ENCODE results near the gene ZNF438. TPM values are rescaled to one million over a fixed set of nuclear protein-coding genes. Genes with fewer than 3 reads are reported as not detected.
A peak's percentile ranks its signal among the peaks of the same experiment; 100 is the strongest.

Gene ZNF438
- total and polyA plus RNA-seq, 2 of the 13 experiments (the other 11 are each of a cell fraction or from before 2014, with no cell fraction given) = 0.75 to 0.83 TPM

DNA sequence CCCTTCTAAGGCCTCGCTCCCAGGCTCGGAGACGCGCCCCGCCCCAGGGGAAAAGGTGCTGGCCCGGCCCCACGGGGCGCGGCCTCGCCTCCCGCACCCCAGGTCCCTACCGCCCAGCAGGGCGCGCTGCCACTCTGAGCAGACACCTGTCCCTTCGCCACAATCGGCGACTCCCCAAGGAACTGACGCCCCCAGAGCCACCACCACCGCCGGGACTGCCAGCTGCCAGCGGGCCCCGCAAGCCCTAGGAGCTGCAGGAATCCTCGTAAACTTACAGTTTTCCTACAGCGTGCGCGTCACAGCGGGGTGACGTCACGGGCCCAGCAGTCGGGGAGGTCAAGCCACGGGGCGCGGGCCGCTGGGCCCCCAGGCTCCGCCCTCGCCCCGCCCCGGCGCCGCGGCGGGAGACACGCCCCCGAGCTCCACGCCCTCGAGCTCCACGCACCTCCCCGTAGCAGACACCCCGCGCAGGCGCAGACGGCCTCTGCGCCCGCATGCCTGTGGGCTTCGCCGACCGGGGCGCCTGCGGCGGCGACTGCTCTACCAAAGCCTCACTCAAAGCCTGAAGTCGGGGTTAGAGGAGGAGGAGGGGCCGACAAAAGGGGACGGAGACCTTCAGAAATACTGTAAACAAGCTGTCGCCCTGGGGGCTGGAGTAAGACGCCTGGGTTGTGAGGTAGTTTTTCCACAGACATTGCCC lies at the start of gene ZNF438 (continued):
- TF ChIP-seq PHF20 (CRISPR knock-in tag; IDR thresholded peaks at IDR 0.05) (peak; percentile 59; the same call in 1 of the 2 replicates), ZFAT (CRISPR knock-in tag; conservative IDR thresholded peaks at IDR 0.05) (0 out of 2 replicates have a peak, but pooled peaks have one; percentile 68), GATAD1 (CRISPR knock-in tag; IDR thresholded peaks at IDR 0.05) (0 out of 2 replicates have a peak, but pooled peaks have one; percentile 8), ZNF354B (CRISPR knock-in tag; IDR thresholded peaks at IDR 0.05) (no peak), ZNF292 (CRISPR knock-in tag; IDR thresholded peaks at IDR 0.05; ENCODE audit: borderline replicate concordance, low read depth) (no peak), NR3C1 (CRISPR knock-in tag; IDR thresholded peaks at IDR 0.05) (no peak), ZNF296 (CRISPR knock-in tag; conservative IDR thresholded peaks at IDR 0.05) (no peak), CHD2 (IDR thresholded peaks at IDR 0.05; ENCODE audit: low read depth, low read length) (no peak), YY1 (IDR thresholded peaks at IDR 0.05; ENCODE audit: insufficient read depth, insufficient replicate concordance, low read depth, low read length) (peak; percentile 36), RARG (CRISPR knock-in tag; IDR thresholded peaks at IDR 0.05; ENCODE audit: low read depth) (no peak), TAF15 (IDR thresholded peaks at IDR 0.05; ENCODE audit: low read depth, low read length, poor library complexity, severe bottlenecking) (no peak), MATR3 (CRISPR knock-in tag; IDR thresholded peaks at IDR 0.05) (no peak), KDM1A (CRISPR knock-in tag; IDR thresholded peaks at IDR 0.05) (no peak), ZNF44 (CRISPR knock-in tag; IDR thresholded peaks at IDR 0.05) (no peak), ZBTB20 (CRISPR knock-in tag; IDR thresholded peaks at IDR 0.05; ENCODE audit: borderline replicate concordance, low read depth) (no peak), ZNF510 (CRISPR knock-in tag; IDR thresholded peaks at IDR 0.05; ENCODE audit: low read depth) (0 out of 2 replicates have a peak, but pooled peaks have one; percentile 73), ZC3H4 (CRISPR knock-in tag; IDR thresholded peaks at IDR 0.05; ENCODE audit: borderline replicate concordance) (no peak), RFXANK (CRISPR knock-in tag; IDR thresholded peaks at IDR 0.05) (no peak; the same call in 1 of the 2 replicates), NPAS2 (CRISPR knock-in tag; IDR thresholded peaks at IDR 0.05; ENCODE audit: borderline replicate concordance) (no peak)
- TF ChIP-seq, protein P1, sequence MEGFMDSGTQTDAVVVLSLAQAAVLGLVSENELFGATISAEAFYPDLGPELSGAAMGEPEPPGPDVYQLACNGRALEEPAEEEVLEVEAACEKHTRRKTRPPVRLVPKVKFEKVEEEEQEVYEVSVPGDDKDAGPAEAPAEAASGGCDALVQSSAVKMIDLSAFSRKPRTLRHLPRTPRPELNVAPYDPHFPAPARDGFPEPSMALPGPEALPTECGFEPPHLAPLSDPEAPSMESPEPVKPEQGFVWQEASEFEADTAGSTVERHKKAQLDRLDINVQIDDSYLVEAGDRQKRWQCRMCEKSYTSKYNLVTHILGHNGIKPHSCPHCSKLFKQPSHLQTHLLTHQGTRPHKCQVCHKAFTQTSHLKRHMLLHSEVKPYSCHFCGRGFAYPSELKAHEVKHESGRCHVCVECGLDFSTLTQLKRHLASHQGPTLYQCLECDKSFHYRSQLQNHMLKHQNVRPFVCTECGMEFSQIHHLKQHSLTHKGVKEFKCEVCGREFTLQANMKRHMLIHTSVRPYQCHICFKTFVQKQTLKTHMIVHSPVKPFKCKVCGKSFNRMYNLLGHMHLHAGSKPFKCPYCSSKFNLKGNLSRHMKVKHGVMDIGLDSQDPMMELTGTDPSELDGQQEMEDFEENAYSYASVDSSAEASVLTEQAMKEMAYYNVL (CRISPR knock-in tag; IDR thresholded peaks at IDR 0.05; ENCODE audit: borderline replicate concordance) = no peak
- TF ChIP-seq, protein P2, sequence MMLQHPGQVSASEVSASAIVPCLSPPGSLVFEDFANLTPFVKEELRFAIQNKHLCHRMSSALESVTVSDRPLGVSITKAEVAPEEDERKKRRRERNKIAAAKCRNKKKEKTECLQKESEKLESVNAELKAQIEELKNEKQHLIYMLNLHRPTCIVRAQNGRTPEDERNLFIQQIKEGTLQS (CRISPR knock-in tag; IDR thresholded peaks at IDR 0.05) = peak; percentile 48; the same call in 1 of the 2 replicates
- TF ChIP-seq, protein P3, sequence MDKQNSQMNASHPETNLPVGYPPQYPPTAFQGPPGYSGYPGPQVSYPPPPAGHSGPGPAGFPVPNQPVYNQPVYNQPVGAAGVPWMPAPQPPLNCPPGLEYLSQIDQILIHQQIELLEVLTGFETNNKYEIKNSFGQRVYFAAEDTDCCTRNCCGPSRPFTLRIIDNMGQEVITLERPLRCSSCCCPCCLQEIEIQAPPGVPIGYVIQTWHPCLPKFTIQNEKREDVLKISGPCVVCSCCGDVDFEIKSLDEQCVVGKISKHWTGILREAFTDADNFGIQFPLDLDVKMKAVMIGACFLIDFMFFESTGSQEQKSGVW (CRISPR knock-in tag; IDR thresholded peaks at IDR 0.05; ENCODE audit: borderline replicate concordance) = no peak
- TF ChIP-seq, protein P4, sequence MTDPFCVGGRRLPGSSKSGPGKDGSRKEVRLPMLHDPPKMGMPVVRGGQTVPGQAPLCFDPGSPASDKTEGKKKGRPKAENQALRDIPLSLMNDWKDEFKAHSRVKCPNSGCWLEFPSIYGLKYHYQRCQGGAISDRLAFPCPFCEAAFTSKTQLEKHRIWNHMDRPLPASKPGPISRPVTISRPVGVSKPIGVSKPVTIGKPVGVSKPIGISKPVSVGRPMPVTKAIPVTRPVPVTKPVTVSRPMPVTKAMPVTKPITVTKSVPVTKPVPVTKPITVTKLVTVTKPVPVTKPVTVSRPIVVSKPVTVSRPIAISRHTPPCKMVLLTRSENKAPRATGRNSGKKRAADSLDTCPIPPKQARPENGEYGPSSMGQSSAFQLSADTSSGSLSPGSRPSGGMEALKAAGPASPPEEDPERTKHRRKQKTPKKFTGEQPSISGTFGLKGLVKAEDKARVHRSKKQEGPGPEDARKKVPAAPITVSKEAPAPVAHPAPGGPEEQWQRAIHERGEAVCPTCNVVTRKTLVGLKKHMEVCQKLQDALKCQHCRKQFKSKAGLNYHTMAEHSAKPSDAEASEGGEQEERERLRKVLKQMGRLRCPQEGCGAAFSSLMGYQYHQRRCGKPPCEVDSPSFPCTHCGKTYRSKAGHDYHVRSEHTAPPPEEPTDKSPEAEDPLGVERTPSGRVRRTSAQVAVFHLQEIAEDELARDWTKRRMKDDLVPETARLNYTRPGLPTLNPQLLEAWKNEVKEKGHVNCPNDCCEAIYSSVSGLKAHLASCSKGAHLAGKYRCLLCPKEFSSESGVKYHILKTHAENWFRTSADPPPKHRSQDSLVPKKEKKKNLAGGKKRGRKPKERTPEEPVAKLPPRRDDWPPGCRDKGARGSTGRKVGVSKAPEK (CRISPR knock-in tag; IDR thresholded peaks at IDR 0.05; ENCODE audit: borderline replicate concordance) = no peak

Data from HepG2 (cell line).